Measurements from ENCODE around the gene PPTC7. TPM values are rescaled to one million over a fixed set of nuclear protein-coding genes. Genes with fewer than 3 reads are reported as not detected.

Gene PPTC7
- total and polyA plus RNA-seq, 2 of the 8 experiments (the other 6 are each of a cell fraction or from before 2014, with no cell fraction given), result 8.1 to 15.9 TPM

- Histone ChIP-seq H3K36me3 (ENCODE audit: control insufficient read depth in 2 of 4, insufficient read depth in 4 of 4, low read length in 3 of 4) (no peaks in the 10 kb centered on the region; a peak in 1 of 8 replicates), H3K4me2 (ENCODE audit: insufficient read depth in 1 of 2, low read depth in 2 of 2, low read length in 2 of 2) (peak within 1 kb of the TSS; percentile 70 to 82), H3K27me3 (replicated peaks in 1 of 4; ENCODE audit: control insufficient read depth in 3 of 4, extremely low read depth in 1 of 4, insufficient read depth in 3 of 4, low read length in 3 of 4) (peaks cover 3 to 13% (median 12%) of the 10 kb centered on the region in 4 experiments), H3K23ac (ENCODE audit: insufficient read length) (no peak within 1 kb of the TSS), H2BK15ac (ENCODE audit: low read length) (no peak within 1 kb of the TSS), H3K14ac (ENCODE audit: insufficient read length) (no peak within 1 kb of the TSS), H4K91ac (replicated peaks; ENCODE audit: insufficient read length, low read length) (peak within 1 kb of the TSS; percentile 51), H3K27ac (ENCODE audit: low read depth, low read length) (no peak within 1 kb of the TSS), H2BK20ac (ENCODE audit: low read length) (no peak within 1 kb of the TSS), H4K8ac (ENCODE audit: extremely low read depth, insufficient read depth, low read length) (peak within 1 kb of the TSS; percentile 87; the same call in 1 of the 2 replicates), H2BK120ac (replicated peaks; ENCODE audit: low read depth, low read length) (no peak within 1 kb of the TSS), H2AFZ (ENCODE audit: low read length) (peak within 1 kb of the TSS; percentile 85), H3K18ac (ENCODE audit: extremely low read depth, low read length) (peak within 1 kb of the TSS; percentile 72), H4K5ac (ENCODE audit: insufficient read length, low read depth, low read length) (peak within 1 kb of the TSS; percentile 31), H3K79me2 (ENCODE audit: control insufficient read depth in 1 of 2, insufficient read depth in 2 of 2, low read length in 2 of 2) (peaks cover 0 to 19% of the 10 kb centered on the region in 2 experiments; a peak in 2 of 4 replicates), H3K56ac (replicated peaks; ENCODE audit: insufficient read length, low read depth, low read length) (peak within 1 kb of the TSS; percentile 8), H4K20me1 (replicated peaks in 1 of 2; ENCODE audit: control insufficient read depth in 1 of 2, insufficient read depth in 2 of 2, low read length in 2 of 2) (no peaks in the 10 kb centered on the region), H3K23me2 (ENCODE audit: low read depth, low read length) (peaks cover 4% of the 10 kb centered on the region; the same call in 1 of the 2 replicates), H2AK5ac (ENCODE audit: low read depth, low read length) (no peak within 1 kb of the TSS), H3K4me1 (replicated peaks in 1 of 4; ENCODE audit: control insufficient read depth in 3 of 4, insufficient read depth in 4 of 4, low read length in 3 of 4) (no peaks in the 10 kb centered on the region), H3K4me3 (ENCODE audit: extremely low read depth in 1 of 4, insufficient read depth in 2 of 4, low read depth in 3 of 4, low read length in 4 of 4) (peak within 1 kb of the TSS; percentile 83 to 94 (median 93)), H3K4ac (replicated peaks; ENCODE audit: insufficient read length, low read depth, low read length) (peak within 1 kb of the TSS; percentile 30), H2BK5ac (ENCODE audit: low read depth, low read length) (0 out of 2 replicates have a peak within 1 kb of the TSS, but pooled peaks have one; percentile 9), H3K9me3 (ENCODE audit: insufficient read depth in 2 of 2, low read depth in 1 of 2, low read length in 1 of 2) (peaks cover 4 to 5% of the 10 kb centered on the region in 2 experiments; a peak in 2 of 4 replicates), H3K9ac (replicated peaks in 1 of 4; ENCODE audit: extremely low read depth in 1 of 4, low read depth in 3 of 4, low read length in 3 of 4) (peak within 1 kb of the TSS; percentile 52 to 82 (median 67)), H2BK12ac (ENCODE audit: low read depth, low read length) (peak within 1 kb of the TSS; percentile 93; the same call in 1 of the 2 replicates), H3K79me1 (ENCODE audit: low read depth, low read length) (no peaks in the 10 kb centered on the region)
- POLR2A ChIA-PET (ENCODE audit: partially characterized antibody), result interaction anchor here (0.9 to 2.9 kb wide), 8 partner anchors 9 to 120 kb away, joined by 3 to 29 read pairs (median 4); partner anchors contain the start of genes FAM216A and GPN3
- WGBS, 2 experiments (ENCODE audit: extremely low coverage in 1 of 2, insufficient coverage in 1 of 2, insufficient read length in 1 of 2, insufficient replicate concordance in 2 of 2, low coverage in 1 of 2, low lambda C conversion rate in 2 of 2, missing lambda C conversion rate in 1 of 2), result 14% methylated on average over 60 of the region's 61 CpGs; no CpG with 5 or more reads in 1 of the 2 experiments
- FAIRE-seq (no peak), DNase-seq (ENCODE audit: low read depth in 1 of 2, low spot score in 2 of 2) (peak; percentile 96 to 99)
- CTCF ChIA-PET (ENCODE audit: partially characterized antibody), result interaction anchor here (1.6 to 1.8 kb wide), 3 partner anchors 52 to 101 kb away, joined by 4 to 6 read pairs (median 4); partner anchors contain the start of gene ARPC3
- TF ChIP-seq CBX5 (IDR thresholded peaks at IDR 0.05; ENCODE audit: low read depth, low read length) (no peak), PHF8 (conservative IDR thresholded peaks at IDR 0.05; ENCODE audit: low read depth, low read length) (peak; percentile 72), KDM4A (IDR thresholded peaks at IDR 0.05; ENCODE audit: low read depth, low read length, severe bottlenecking) (peak; percentile 84), KDM5A (IDR thresholded peaks at IDR 0.05; ENCODE audit: low read length) (0 out of 2 replicates have a peak, but pooled peaks have one; percentile 49), SUZ12 (IDR thresholded peaks at IDR 0.05; ENCODE audit: low read length) (no peak), EGR1 (IDR thresholded peaks at IDR 0.05; ENCODE audit: borderline replicate concordance, low read depth, low read length) (peak; percentile 76), CREB1 (IDR thresholded peaks at IDR 0.05) (peak; percentile 66; the same call in 1 of the 2 replicates), RXRA (IDR thresholded peaks at IDR 0.05; ENCODE audit: insufficient read depth, low read depth, low read length) (no peak), RNF2 (IDR thresholded peaks at IDR 0.05; ENCODE audit: borderline replicate concordance, low read depth, low read length, missing control alignments, poor library complexity, severe bottlenecking) (peak; percentile 95), CHD1 (IDR thresholded peaks at IDR 0.05; ENCODE audit: low read depth, low read length) (no peak)
These were observed 81.1 kb downstream of the PPTC7 start, which contains the start of the genes RAD9B and VPS29 for GRCh38 chr12:110501752-110502738. RAD9B (plus strand) TSS chr12:110502331; CDS start chr12:110502338, 7 bp downstream. VPS29 (minus strand) TSS chr12:110502111; CDS start chr12:110502051, 60 bp downstream.
